ENCODE results near the gene SPOCK3. TPM values are rescaled to one million over a fixed set of nuclear protein-coding genes. Genes with fewer than 3 reads are reported as not detected.

SPOCK3 gene
- total and polyA plus RNA-seq, 2 donors from 2014 or later: 0.25 to 0.84 TPM

DNA sequence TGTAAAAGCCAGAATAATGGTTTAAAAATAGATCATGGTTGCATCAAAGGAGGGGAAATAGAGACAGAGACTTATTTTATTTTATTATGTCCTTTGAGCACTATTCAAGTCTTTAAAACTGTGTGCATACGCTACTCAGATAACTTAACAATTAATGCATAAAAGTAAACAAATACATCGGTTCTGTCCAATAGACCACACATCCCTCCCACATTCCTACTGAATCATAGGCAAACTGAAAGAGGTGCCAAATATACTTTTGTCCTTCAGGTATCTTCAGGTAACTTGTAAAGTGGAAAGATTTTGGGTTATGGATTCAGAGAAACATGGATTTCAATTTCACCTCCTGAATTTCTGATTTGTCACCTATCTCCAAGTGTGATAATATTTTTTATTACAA lies 91.3 kb downstream of the SPOCK3 start:
- no peak overlapping the region for H3K9ac ChIP-seq (ENCODE audit: low read length in 3 of 3)
- no peak overlapping the region for H3K27ac ChIP-seq (ENCODE audit: low read depth in 2 of 2, low read length in 2 of 2)
- intact Hi-C loops (cut with DNase I): no loop called here
- FAIRE-seq: no peak
- H3K4me3 ChIP-seq (ENCODE audit: low read length in 3 of 3): no peak overlapping the region
- H3K27me3 ChIP-seq (ENCODE audit: control insufficient read depth, insufficient read depth, low read length): no peaks in the 10 kb centered on the region
- no peak for DNase-seq
- no peaks in the 10 kb centered on the region for H3K4me1 ChIP-seq (ENCODE audit: control insufficient read depth in 2 of 3, insufficient read depth in 2 of 3, low read depth in 1 of 3, low read length in 3 of 3)
- H3K9me3 ChIP-seq (ENCODE audit: control insufficient read depth in 2 of 3, insufficient read depth in 1 of 3, low read length in 3 of 3): no peaks in the 10 kb centered on the region
- no peaks in the 10 kb centered on the region for H3K36me3 ChIP-seq (ENCODE audit: control insufficient read depth in 2 of 3, insufficient read depth in 3 of 3, low read length in 3 of 3)
- no peak for TF ChIP-seq CTCF (IDR thresholded peaks at IDR 0.05; ENCODE audit: borderline replicate concordance, extremely low read depth, insufficient read depth)

DNA sequence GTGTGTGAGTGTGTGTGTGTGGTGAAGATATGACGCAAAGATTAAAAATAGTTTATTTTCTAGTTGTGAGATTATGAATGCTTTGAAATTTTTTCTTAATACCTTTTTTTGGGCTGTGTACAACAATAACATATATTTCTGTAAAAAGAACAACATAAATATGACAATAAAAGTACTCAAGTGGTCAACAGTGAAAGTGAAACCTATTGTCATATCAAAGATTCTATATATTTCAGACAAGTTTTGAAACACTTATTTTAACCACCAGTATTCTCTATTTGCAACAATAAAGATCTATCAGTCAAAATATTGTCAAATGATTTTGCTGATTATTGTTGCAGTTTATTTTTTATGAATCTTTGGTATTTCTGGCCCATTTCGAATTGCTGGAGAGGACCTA lies 98.0 kb downstream of the SPOCK3 start:
- H3K27me3 ChIP-seq (ENCODE audit: control insufficient read depth, insufficient read depth, low read length): no peaks in the 10 kb centered on the region
- TF ChIP-seq CTCF (IDR thresholded peaks at IDR 0.05; ENCODE audit: borderline replicate concordance, extremely low read depth, insufficient read depth): no peak
- H3K4me3 ChIP-seq (ENCODE audit: low read length in 3 of 3): no peak overlapping the region
- H3K36me3 ChIP-seq (ENCODE audit: control insufficient read depth in 2 of 3, insufficient read depth in 3 of 3, low read length in 3 of 3): no peaks in the 10 kb centered on the region
- FAIRE-seq: no peak
- intact Hi-C loops (cut with DNase I): no loop called here
- DNase-seq: no peak
- no peak overlapping the region for H3K27ac ChIP-seq (ENCODE audit: low read depth in 2 of 2, low read length in 2 of 2)
- no peak overlapping the region for H3K9ac ChIP-seq (ENCODE audit: low read length in 3 of 3)
- no peaks in the 10 kb centered on the region for H3K9me3 ChIP-seq (ENCODE audit: control insufficient read depth in 2 of 3, insufficient read depth in 1 of 3, low read length in 3 of 3)
- no peaks in the 10 kb centered on the region for H3K4me1 ChIP-seq (ENCODE audit: control insufficient read depth in 2 of 3, insufficient read depth in 2 of 3, low read depth in 1 of 3, low read length in 3 of 3)

- no peak overlapping the region for H3K9ac ChIP-seq (ENCODE audit: low read length in 3 of 3)
- H3K27me3 ChIP-seq (ENCODE audit: control insufficient read depth, insufficient read depth, low read length): no peaks in the 10 kb centered on the region
- no peaks in the 10 kb centered on the region for H3K36me3 ChIP-seq (ENCODE audit: control insufficient read depth in 2 of 3, insufficient read depth in 3 of 3, low read length in 3 of 3)
- H3K4me3 ChIP-seq (ENCODE audit: low read length in 3 of 3): no peak overlapping the region
- TF ChIP-seq CTCF (IDR thresholded peaks at IDR 0.05; ENCODE audit: borderline replicate concordance, extremely low read depth, insufficient read depth): no peak
- H3K27ac ChIP-seq (ENCODE audit: low read depth in 2 of 2, low read length in 2 of 2): no peak overlapping the region
- intact Hi-C loops (cut with DNase I): no loop called here
- DNase-seq (no peak), FAIRE-seq (no peak)
- no peaks in the 10 kb centered on the region for H3K4me1 ChIP-seq (ENCODE audit: control insufficient read depth in 2 of 3, insufficient read depth in 2 of 3, low read depth in 1 of 3, low read length in 3 of 3)
- no peaks in the 10 kb centered on the region for H3K9me3 ChIP-seq (ENCODE audit: control insufficient read depth in 2 of 3, insufficient read depth in 1 of 3, low read length in 3 of 3)
These were observed 105.1 kb downstream of the SPOCK3 start for GRCh38 chr4:167129146-167129545.

DNA sequence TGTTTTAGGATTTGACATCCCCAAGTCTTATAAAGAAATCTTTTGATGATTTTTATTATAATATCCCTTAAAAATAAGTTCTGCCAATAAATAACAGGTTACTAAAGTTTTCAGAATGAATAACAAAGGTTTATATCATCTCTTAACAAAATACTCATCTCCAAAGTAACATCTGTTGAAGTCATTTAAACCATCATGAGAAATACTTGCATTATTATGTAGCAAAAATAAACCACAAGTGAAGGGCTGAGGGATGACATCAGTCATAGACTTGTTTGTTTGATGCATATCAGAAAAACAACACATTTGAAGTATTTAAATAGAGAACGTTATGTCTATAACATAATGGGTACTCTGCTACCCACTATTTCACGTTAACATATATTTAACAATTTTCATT lies 114.9 kb downstream of the SPOCK3 start:
- FAIRE-seq: no peak
- intact Hi-C loops (cut with DNase I): no loop called here

More for the DNA sequence above, 114.9 kb downstream of the SPOCK3 start:
- H3K36me3 ChIP-seq (ENCODE audit: control insufficient read depth in 2 of 3, insufficient read depth in 3 of 3, low read length in 3 of 3): no peaks in the 10 kb centered on the region
- H3K4me1 ChIP-seq (ENCODE audit: control insufficient read depth in 2 of 3, insufficient read depth in 2 of 3, low read depth in 1 of 3, low read length in 3 of 3): no peaks in the 10 kb centered on the region
- DNase-seq: no peak
- H3K27ac ChIP-seq (ENCODE audit: low read depth in 2 of 2, low read length in 2 of 2): no peak overlapping the region
- no peaks in the 10 kb centered on the region for H3K27me3 ChIP-seq (ENCODE audit: control insufficient read depth, insufficient read depth, low read length)
- no peaks in the 10 kb centered on the region for H3K9me3 ChIP-seq (ENCODE audit: control insufficient read depth in 2 of 3, insufficient read depth in 1 of 3, low read length in 3 of 3)
- no peak overlapping the region for H3K9ac ChIP-seq (ENCODE audit: low read length in 3 of 3)
- TF ChIP-seq CTCF (IDR thresholded peaks at IDR 0.05; ENCODE audit: borderline replicate concordance, extremely low read depth, insufficient read depth): no peak
- no peak overlapping the region for H3K4me3 ChIP-seq (ENCODE audit: low read length in 3 of 3)

All from kidney (tissue), 14 donors.